SK-N-SH (cell line): ENCODE data around the gene C16orf54. TPM values are rescaled to one million over a fixed set of nuclear protein-coding genes. Genes with fewer than 3 reads are reported as not detected.

Source experiments
- CTCF ChIA-PET: fragments of 300-600, 350-600 bp; formaldehyde crosslinking; extraction: SDS; loops from one replicate; lab custom pipeline; 2021; lab: Yijun Ruan, JAX
- POLR2A ChIA-PET: fragments of 350-600 bp; sonication (Branson Sonifier 250); formaldehyde crosslinking; extraction: SDS; loops from one replicate; lab custom pipeline; 2020; ENCODE audit warnings: antibody characterized with exemption, inconsistent platforms; lab: Yijun Ruan, JAX
- DNase-seq: peaks from one replicate; pipeline ENCODE4 v3.0.0; 2012
- H2AFZ ChIP-seq: fragments of 200-600 bp; sonication (generic); 2 replicates; pipeline ENCODE4 v1.8.1; 2016; ENCODE audit warnings: antibody characterized with exemption, mild to moderate bottlenecking, low read depth
- H3F3A ChIP-seq: fragments of 200-600 bp; sonication (generic); replicated peaks from 2 replicates; pipeline ENCODE3; 2016; ENCODE audit warnings: antibody characterized with exemption, mild to moderate bottlenecking; ENCODE audit not compliant: insufficient read depth
- H3K27ac ChIP-seq, 2 experiments: fragments of 200-500 bp in 1 of 2; fragments of 200-600 bp in 1 of 2; sonication (Bioruptor generic) in 1 of 2; sonication (generic), shearing (Covaris generic) in 1 of 2; 2 replicates each; pipeline versions ENCODE4 v1.5.1 to v1.6.1; 2014 to 2016; ENCODE audit warnings: low read depth in 2 of 2, inconsistent platforms in 1 of 2, low read length in 1 of 2, mild to moderate bottlenecking in 1 of 2, mixed read lengths in 1 of 2
- H3K27me3 ChIP-seq: fragments of 200-600 bp; sonication (generic), shearing (Covaris generic); 2 replicates; pipeline ENCODE4 v1.6.1; 2016; ENCODE audit warnings: mixed run types; ENCODE audit not compliant: insufficient read depth
- H3K36me3 ChIP-seq, 2 experiments: fragments of 200-500 bp in 1 of 2; fragments of 200-600 bp in 1 of 2; sonication (Bioruptor generic) in 1 of 2; sonication (generic) in 1 of 2; replicated peaks in 1 of 2; 2 replicates each; pipeline versions ENCODE3 to v1.5.1; 2014 to 2016; ENCODE audit warnings: low read length in 1 of 2, mild to moderate bottlenecking in 1 of 2; ENCODE audit not compliant: insufficient read depth in 2 of 2, control insufficient read depth in 1 of 2
- H3K4me1 ChIP-seq, 2 experiments: fragments of 200-500 bp in 1 of 2; fragments of 200-600 bp in 1 of 2; sonication (Bioruptor generic) in 1 of 2; sonication (generic), shearing (Covaris generic) in 1 of 2; 2 replicates each; pipeline versions ENCODE4 v1.5.1 to v1.6.1; 2014 to 2016; ENCODE audit warnings: low read depth in 1 of 2, low read length in 1 of 2, mixed run types in 1 of 2; ENCODE audit not compliant: insufficient read depth in 2 of 2, control insufficient read depth in 1 of 2
- H3K4me2 ChIP-seq: fragments of 200-600 bp; sonication (generic), shearing (Covaris generic); 2 replicates; pipeline ENCODE4 v1.6.1; 2017; ENCODE audit warnings: mixed run types
- H3K4me3 ChIP-seq, 2 experiments: fragments of 200-500 bp in 1 of 2; fragments of 200-600 bp in 1 of 2; sonication (Bioruptor generic) in 1 of 2; sonication (generic), shearing (Covaris generic) in 1 of 2; 2 replicates each; pipeline versions ENCODE4 v1.5.1 to v1.8.1; 2014 to 2016; ENCODE audit warnings: low read depth in 2 of 2, inconsistent platforms in 1 of 2, low read length in 1 of 2, mild to moderate bottlenecking in 1 of 2, mixed read lengths in 1 of 2, moderate library complexity in 1 of 2
- H3K79me2 ChIP-seq: fragments of 200-600 bp; sonication (generic); 2 replicates; pipeline ENCODE4 v1.8.1; 2017; ENCODE audit warnings: mild to moderate bottlenecking; ENCODE audit not compliant: insufficient read depth
- H3K9ac ChIP-seq: fragments of 200-600 bp; sonication (generic); 2 replicates; pipeline ENCODE4 v1.6.1; 2017; ENCODE audit warnings: mixed run types
- H3K9me2 ChIP-seq: fragments of 200-600 bp; sonication (generic); 2 replicates; pipeline ENCODE4 v1.6.1; 2017; ENCODE audit warnings: mixed run types
- H3K9me3 ChIP-seq: fragments of 200-600 bp; sonication (generic); 2 replicates; pipeline ENCODE4 v1.6.1; 2017; ENCODE audit warnings: mixed run types, mild to moderate bottlenecking, moderate library complexity
- H4K20me1 ChIP-seq: fragments of 200-600 bp; sonication (generic); 2 replicates; pipeline ENCODE4 v1.6.1; 2017; ENCODE audit warnings: mild to moderate bottlenecking, mixed run types; ENCODE audit not compliant: insufficient read depth
- CHD2 ChIP-seq: fragments of 150-350 bp; IDR thresholded peaks from 2 replicates; pipeline ENCODE4 v1.6.1; 2018; ENCODE audit warnings: low read length; ENCODE audit not compliant: partially characterized antibody
- ELF1 ChIP-seq: IDR thresholded peaks from 2 replicates; pipeline ENCODE4 v1.4.0; 2012
- GATA2 ChIP-seq: sonication (generic); formaldehyde crosslinking; IDR thresholded peaks from 2 replicates; pipeline ENCODE4 v1.5.0; 2020; ENCODE audit warnings: mild to moderate bottlenecking, missing genetic modification reagents
- MXI1 ChIP-seq: IDR thresholded peaks from 2 replicates; pipeline ENCODE4 v1.6.1; 2012; ENCODE audit warnings: mild to moderate bottlenecking, low read depth, low read length, improper control_type of control experiment
- NRF1 ChIP-seq: IDR thresholded peaks from 2 replicates; pipeline ENCODE4 v1.6.1; 2012; ENCODE audit warnings: low read depth, mild to moderate bottlenecking, low read length
- POLR2AphosphoS5 ChIP-seq: IDR thresholded peaks from 2 replicates; pipeline ENCODE4 v1.6.1; 2012; ENCODE audit warnings: low read depth, low read length
- RAD21 ChIP-seq: IDR thresholded peaks from 2 replicates; pipeline ENCODE4 v1.6.1; 2012; ENCODE audit warnings: mild to moderate bottlenecking, low read length
- RCOR1 ChIP-seq: fragments of 150-350 bp; IDR thresholded peaks from 2 replicates; pipeline ENCODE4 v1.6.1; 2017; ENCODE audit warnings: antibody characterized with exemption, low read length
- REST ChIP-seq: IDR thresholded peaks from 2 replicates; pipeline ENCODE4 v1.6.1; 2012; ENCODE audit warnings: mild to moderate bottlenecking, low read depth, low read length, moderate library complexity
- SIN3A ChIP-seq: IDR thresholded peaks from 2 replicates; pipeline ENCODE4 v1.6.1; 2012; ENCODE audit warnings: low read depth, mild to moderate bottlenecking, low read length, moderate library complexity, borderline replicate concordance
- SMC3 ChIP-seq: IDR thresholded peaks from 2 replicates; pipeline ENCODE4 v1.6.1; 2012; ENCODE audit warnings: low read depth, low read length, improper control_type of control experiment
- TCF12 ChIP-seq: IDR thresholded peaks from 2 replicates; pipeline ENCODE4 v1.4.0; 2012
- TEAD4 ChIP-seq: IDR thresholded peaks from 2 replicates; pipeline ENCODE4 v1.4.0; 2012; ENCODE audit warnings: mild to moderate bottlenecking, borderline replicate concordance; ENCODE audit not compliant: insufficient read depth
- YY1 ChIP-seq: IDR thresholded peaks from 2 replicates; pipeline ENCODE4 v1.4.0; 2012; ENCODE audit warnings: low read depth, mild to moderate bottlenecking
- WGBS: methylation state at CpG from one replicate; pipeline ENCODE4 v1.1.6; 2017; ENCODE audit warnings: low lambda C conversion rate; 5-methylcytosine and 5-hydroxymethylcytosine counted together
- polyA plus RNA-seq, 3 experiments: library from polyadenylated mRNA; depleted of rRNA; stranded (reverse); fragments of >200 nt; gene quantifications; 2 replicates each; pipeline ENCODE4 v1.2.3, GENCODE V29; 2012
- TF ChIP-seq, protein P1 (sequence below): fragments of 200-600 bp; sonication (generic); IDR thresholded peaks from 2 replicates; pipeline ENCODE4 v1.6.1; 2017; ENCODE audit warnings: antibody characterized with exemption, mild to moderate bottlenecking, moderate library complexity
- TF ChIP-seq, protein P2 (sequence below): IDR thresholded peaks from 2 replicates; pipeline ENCODE4 v1.4.0; 2012; ENCODE audit warnings: low read depth, borderline replicate concordance
- TF ChIP-seq, protein P3 (sequence below): IDR thresholded peaks from 2 replicates; pipeline ENCODE4 v1.4.0; 2012; ENCODE audit warnings: low read depth

Gene C16orf54
- polyA plus RNA-seq, 1 of the 3 experiments (the other 2 are of a cell fraction) = not detected

- Histone ChIP-seq H3K79me2 (no peaks in the 10 kb centered on the region), H3K4me1 (no peaks in the 10 kb centered on the region; a peak in 1 of 4 replicates), H3K36me3 (no peaks in the 10 kb centered on the region), H3K9me3 (no peaks in the 10 kb centered on the region), H4K20me1 (no peaks in the 10 kb centered on the region), H3K4me3 (no peak overlapping the region; a peak in 1 of 4 replicates), H3K9ac (no peak overlapping the region), H3K27ac (no peak overlapping the region), H3K4me2 (no peak overlapping the region), H3K27me3 (no peaks in the 10 kb centered on the region), H2AFZ (no peak overlapping the region), H3F3A (no peaks in the 10 kb centered on the region), H3K9me2 (no peaks in the 10 kb centered on the region)
- POLR2A ChIA-PET = interaction anchor here (1.2 to 1.3 kb wide), 2 partner anchors 21 kb away, joined by 4 read pairs; partner anchors contain the start of gene QPRT
- DNase-seq = peak; percentile 88
- WGBS = 18% methylated on average over 14 of the region's 14 CpGs
- CTCF ChIA-PET = interaction anchor here (0.6 to 4.6 kb wide), 29 partner anchors 9 to 349 kb away, joined by 3 to 33 read pairs (median 5); partner anchors contain the start of genes KIF22, PRRT2, QPRT and TLCD3B
- TF ChIP-seq REST = peak; percentile 39; the same call in 1 of the 2 replicates
- TF ChIP-seq RCOR1 = peak; percentile 59; the same call in 1 of the 2 replicates
- TF ChIP-seq NRF1 = no peak
- TF ChIP-seq RAD21 = peak; percentile 88
- TF ChIP-seq YY1 = no peak
- no peak for TF ChIP-seq TEAD4
- TF ChIP-seq TCF12 = no peak
- TF ChIP-seq MXI1 = no peak
- TF ChIP-seq ELF1 = peak; percentile 69
- TF ChIP-seq SIN3A = peak; percentile 29; the same call in 1 of the 2 replicates
- TF ChIP-seq POLR2AphosphoS5 = no peak
- TF ChIP-seq CHD2 = peak; percentile 70
- TF ChIP-seq, protein P1, sequence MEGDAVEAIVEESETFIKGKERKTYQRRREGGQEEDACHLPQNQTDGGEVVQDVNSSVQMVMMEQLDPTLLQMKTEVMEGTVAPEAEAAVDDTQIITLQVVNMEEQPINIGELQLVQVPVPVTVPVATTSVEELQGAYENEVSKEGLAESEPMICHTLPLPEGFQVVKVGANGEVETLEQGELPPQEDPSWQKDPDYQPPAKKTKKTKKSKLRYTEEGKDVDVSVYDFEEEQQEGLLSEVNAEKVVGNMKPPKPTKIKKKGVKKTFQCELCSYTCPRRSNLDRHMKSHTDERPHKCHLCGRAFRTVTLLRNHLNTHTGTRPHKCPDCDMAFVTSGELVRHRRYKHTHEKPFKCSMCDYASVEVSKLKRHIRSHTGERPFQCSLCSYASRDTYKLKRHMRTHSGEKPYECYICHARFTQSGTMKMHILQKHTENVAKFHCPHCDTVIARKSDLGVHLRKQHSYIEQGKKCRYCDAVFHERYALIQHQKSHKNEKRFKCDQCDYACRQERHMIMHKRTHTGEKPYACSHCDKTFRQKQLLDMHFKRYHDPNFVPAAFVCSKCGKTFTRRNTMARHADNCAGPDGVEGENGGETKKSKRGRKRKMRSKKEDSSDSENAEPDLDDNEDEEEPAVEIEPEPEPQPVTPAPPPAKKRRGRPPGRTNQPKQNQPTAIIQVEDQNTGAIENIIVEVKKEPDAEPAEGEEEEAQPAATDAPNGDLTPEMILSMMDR = peak; percentile 78
- TF ChIP-seq GATA2 (CRISPR knock-in tag) = no peak
- TF ChIP-seq, protein P2, sequence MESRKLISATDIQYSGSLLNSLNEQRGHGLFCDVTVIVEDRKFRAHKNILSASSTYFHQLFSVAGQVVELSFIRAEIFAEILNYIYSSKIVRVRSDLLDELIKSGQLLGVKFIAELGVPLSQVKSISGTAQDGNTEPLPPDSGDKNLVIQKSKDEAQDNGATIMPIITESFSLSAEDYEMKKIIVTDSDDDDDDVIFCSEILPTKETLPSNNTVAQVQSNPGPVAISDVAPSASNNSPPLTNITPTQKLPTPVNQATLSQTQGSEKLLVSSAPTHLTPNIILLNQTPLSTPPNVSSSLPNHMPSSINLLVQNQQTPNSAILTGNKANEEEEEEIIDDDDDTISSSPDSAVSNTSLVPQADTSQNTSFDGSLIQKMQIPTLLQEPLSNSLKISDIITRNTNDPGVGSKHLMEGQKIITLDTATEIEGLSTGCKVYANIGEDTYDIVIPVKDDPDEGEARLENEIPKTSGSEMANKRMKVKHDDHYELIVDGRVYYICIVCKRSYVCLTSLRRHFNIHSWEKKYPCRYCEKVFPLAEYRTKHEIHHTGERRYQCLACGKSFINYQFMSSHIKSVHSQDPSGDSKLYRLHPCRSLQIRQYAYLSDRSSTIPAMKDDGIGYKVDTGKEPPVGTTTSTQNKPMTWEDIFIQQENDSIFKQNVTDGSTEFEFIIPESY = no peak
- TF ChIP-seq, protein P3, sequence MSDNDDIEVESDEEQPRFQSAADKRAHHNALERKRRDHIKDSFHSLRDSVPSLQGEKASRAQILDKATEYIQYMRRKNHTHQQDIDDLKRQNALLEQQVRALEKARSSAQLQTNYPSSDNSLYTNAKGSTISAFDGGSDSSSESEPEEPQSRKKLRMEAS = no peak; the same call in 1 of the 2 replicates
- peak; percentile 90 for TF ChIP-seq SMC3
These were observed 45.4 kb downstream of the C16orf54 start for GRCh38 chr16:29700253-29700987.
